Brain microvascular endothelial cell (primary cell): ENCODE results near the gene NCF4.

ENCODE experiments used
- DNase-seq: peaks from one replicate; pipeline ENCODE4 v3.0.0-alpha.2; 2020
- H3K27ac ChIP-seq: fragments of 250-450 bp; sonication (Bioruptor Pico); 2 replicates; pipeline ENCODE4 v1.5.1; 2020; ENCODE audit warnings: mild to moderate bottlenecking, moderate library complexity
- H3K27me3 ChIP-seq: fragments of 250-450 bp; sonication (Bioruptor Pico); replicated peaks from 2 replicates; pipeline ENCODE4 v1.5.1; 2020; ENCODE audit warnings: mild to moderate bottlenecking
- H3K36me3 ChIP-seq: fragments of 250-450 bp; sonication (Bioruptor Pico); replicated peaks from 2 replicates; pipeline ENCODE4 v1.5.1; 2020; ENCODE audit warnings: mild to moderate bottlenecking
- H3K4me3 ChIP-seq: 2 replicates; pipeline ENCODE4 v1.5.1; 2011; ENCODE audit warnings: low read depth, mild to moderate bottlenecking, control low read depth, low read length, moderate library complexity
- in situ Hi-C: cut with HindIII; loops from 2 replicates; pipeline ENCODE4 v1.10.0; 2017; ENCODE audit warnings: low sequenced_read_pairs, low pct_ligation_motif_present
- TF ChIP-seq, protein P1 (sequence below): IDR thresholded peaks from 2 replicates; pipeline ENCODE4 v1.5.1; 2011; ENCODE audit warnings: low read depth, mild to moderate bottlenecking, moderate library complexity, low read length, control low read depth, inconsistent platforms; ENCODE audit errors: missing control alignments

Gene NCF4

GRCh38 chr22:36913427-36914389 lies 52.9 kb downstream of the NCF4 start, which contains the start of gene CSF2RB:
Gene CSF2RB (plus strand): TSS chr22:36913628. CDS start chr22:36922208, 8,580 bp downstream.
- Histone ChIP-seq H3K4me3 (no peak within 1 kb of the TSS), H3K36me3 (no peaks in the 10 kb centered on the region), H3K27me3 (no peaks in the 10 kb centered on the region), H3K27ac (no peak within 1 kb of the TSS)
- TF ChIP-seq, protein P1, sequence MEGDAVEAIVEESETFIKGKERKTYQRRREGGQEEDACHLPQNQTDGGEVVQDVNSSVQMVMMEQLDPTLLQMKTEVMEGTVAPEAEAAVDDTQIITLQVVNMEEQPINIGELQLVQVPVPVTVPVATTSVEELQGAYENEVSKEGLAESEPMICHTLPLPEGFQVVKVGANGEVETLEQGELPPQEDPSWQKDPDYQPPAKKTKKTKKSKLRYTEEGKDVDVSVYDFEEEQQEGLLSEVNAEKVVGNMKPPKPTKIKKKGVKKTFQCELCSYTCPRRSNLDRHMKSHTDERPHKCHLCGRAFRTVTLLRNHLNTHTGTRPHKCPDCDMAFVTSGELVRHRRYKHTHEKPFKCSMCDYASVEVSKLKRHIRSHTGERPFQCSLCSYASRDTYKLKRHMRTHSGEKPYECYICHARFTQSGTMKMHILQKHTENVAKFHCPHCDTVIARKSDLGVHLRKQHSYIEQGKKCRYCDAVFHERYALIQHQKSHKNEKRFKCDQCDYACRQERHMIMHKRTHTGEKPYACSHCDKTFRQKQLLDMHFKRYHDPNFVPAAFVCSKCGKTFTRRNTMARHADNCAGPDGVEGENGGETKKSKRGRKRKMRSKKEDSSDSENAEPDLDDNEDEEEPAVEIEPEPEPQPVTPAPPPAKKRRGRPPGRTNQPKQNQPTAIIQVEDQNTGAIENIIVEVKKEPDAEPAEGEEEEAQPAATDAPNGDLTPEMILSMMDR = no peak
- no peak for DNase-seq
- in situ Hi-C loops = no loop called here

DNA sequence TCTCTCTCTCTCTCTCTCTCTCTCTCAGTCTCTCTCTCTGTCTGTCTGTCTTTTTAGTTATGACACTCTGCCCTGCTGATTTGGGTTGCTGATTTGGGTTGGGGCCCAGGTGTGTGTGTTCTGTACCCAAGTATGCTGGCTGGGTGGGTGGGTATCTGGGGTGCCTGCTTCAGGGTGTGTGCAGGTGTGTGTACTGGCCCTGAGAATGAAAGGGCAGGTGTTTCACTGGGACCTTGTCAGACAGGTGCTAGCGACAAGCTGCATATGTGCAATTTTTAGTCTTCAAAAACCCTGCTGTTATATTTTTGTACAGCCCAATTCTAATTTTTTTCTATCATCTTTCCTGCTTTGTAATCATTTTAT lies 53.6 kb downstream of the NCF4 start:
- in situ Hi-C loops = no loop called here
- H3K27me3 ChIP-seq = peaks cover 2% of the 10 kb centered on the region
- no peak overlapping the region for H3K4me3 ChIP-seq
- TF ChIP-seq, protein P1 = no peak
- H3K36me3 ChIP-seq = no peaks in the 10 kb centered on the region
- DNase-seq = no peak
- H3K27ac ChIP-seq = no peak overlapping the region

DNA sequence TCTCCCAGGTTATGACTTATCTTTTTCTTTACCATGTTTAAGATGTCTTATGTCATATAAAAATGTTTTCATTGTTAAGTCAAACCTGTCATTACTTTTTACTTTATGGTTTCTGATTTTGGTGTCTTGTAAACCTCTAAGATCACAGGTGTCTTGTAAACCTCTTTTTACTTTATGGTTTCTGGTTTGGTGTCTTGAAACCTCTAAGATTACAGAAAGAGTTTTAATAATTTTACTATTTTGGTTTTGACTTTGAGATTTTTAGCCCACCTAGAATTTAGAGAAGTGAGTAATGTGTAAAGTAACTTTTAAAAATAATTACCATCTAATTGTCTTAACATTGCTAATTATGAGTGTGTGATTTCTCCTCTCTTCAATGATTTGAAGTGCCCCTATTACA lies 55.2 kb downstream of the NCF4 start:
- DNase-seq = no peak
- peaks cover 2% of the 10 kb centered on the region for H3K27me3 ChIP-seq
- no peaks in the 10 kb centered on the region for H3K36me3 ChIP-seq
- no peak overlapping the region for H3K27ac ChIP-seq
- TF ChIP-seq, protein P1 = no peak
- H3K4me3 ChIP-seq = no peak overlapping the region
- in situ Hi-C loops = no loop called here

DNA sequence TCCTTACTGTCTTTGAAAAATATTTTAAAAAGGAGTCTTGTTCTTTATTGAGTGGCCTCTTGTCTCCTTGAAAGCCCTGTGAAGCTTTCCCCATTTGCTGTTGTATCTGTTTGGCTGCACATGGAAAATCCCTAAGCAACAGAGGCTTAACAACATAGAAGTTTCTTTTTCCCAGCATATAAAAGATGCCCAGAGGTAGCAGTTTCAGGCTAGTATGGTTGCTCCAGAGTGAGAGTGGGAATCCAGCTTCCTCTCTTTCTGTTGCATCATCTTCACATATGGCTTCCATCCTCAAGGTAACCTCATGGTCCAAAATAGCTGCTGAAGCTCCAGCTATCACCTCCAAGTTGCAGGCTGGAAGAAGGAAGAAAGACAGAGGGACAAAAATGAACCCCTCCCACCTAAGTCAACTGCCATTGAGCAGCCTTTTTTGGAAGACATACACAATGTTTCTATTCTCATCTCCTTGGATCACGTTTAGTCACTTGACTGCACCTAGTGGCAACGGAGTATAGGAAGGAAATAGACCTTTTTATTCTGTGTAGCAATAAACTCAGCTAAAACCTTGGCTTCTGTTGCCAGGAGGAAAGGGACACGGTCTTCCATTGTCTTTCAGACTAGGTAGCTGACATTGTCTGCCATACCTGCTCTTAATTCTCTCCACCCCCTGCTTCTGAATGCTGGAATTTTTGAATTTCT lies 57.9 kb downstream of the NCF4 start:
- TF ChIP-seq, protein P1 = no peak
- no peak for DNase-seq
- Histone ChIP-seq H3K27me3 (peaks cover 2% of the 10 kb centered on the region), H3K27ac (no peak overlapping the region), H3K36me3 (no peaks in the 10 kb centered on the region), H3K4me3 (no peak overlapping the region)
- in situ Hi-C loops = no loop called here

GRCh38 chr22:36921309-36922104 lies 60.7 kb downstream of the NCF4 start:
- H3K4me3 ChIP-seq = no peak overlapping the region
- peaks cover 2% of the 10 kb centered on the region for H3K27me3 ChIP-seq
- in situ Hi-C loops = no loop called here
- DNase-seq = no peak
- H3K27ac ChIP-seq = no peak overlapping the region
- H3K36me3 ChIP-seq = no peaks in the 10 kb centered on the region
- TF ChIP-seq, protein P1 = no peak
